Upper lobe of left lung (tissue), 6 donors: Measurements from ENCODE around the gene GUCY2F. TPM values are rescaled to one million over a fixed set of nuclear protein-coding genes. Genes with fewer than 3 reads are reported as not detected.

Experiments used
- ATAC-seq, 2 donors: fragments of 200-7000 bp; cut with Tn5 transposase; one replicate each; pipeline ENCODE4 v1.9.1; 2022; ENCODE audit warnings: mild to moderate bottlenecking in 2 of 2, moderate library complexity in 2 of 2; ENCODE audit not compliant: low FRiP score in 2 of 2
- DNase-seq, 2 donors: peaks; one replicate each; pipeline ENCODE4 v3.0.0-alpha.2; 2019 to 2020
- H3K27ac ChIP-seq, 4 donors: fragments of 200-600 bp; sonication (generic); one replicate each; pipeline ENCODE4 v1.5.1; 2016 to 2019
- H3K27me3 ChIP-seq, 4 donors: fragments of 200-600 bp; sonication (generic); one replicate each; pipeline ENCODE4 v1.5.1; 2017 to 2019
- H3K36me3 ChIP-seq, 4 donors: fragments of 200-600 bp; sonication (generic); one replicate each; pipeline ENCODE4 v1.5.1; 2016 to 2019
- H3K4me1 ChIP-seq, 4 donors: fragments of 200-600 bp; sonication (generic); one replicate each; pipeline ENCODE4 v1.5.1; 2018 to 2019
- H3K4me3 ChIP-seq, 4 donors: fragments of 200-600 bp; sonication (generic); one replicate each; pipeline ENCODE4 v1.5.1; 2017 to 2019; ENCODE audit warnings: mild to moderate bottlenecking in 2 of 4, moderate library complexity in 1 of 4
- H3K9me3 ChIP-seq, 4 donors: fragments of 200-600 bp; sonication (generic); one replicate each; pipeline ENCODE4 v1.5.1; 2018 to 2019
- EP300 ChIP-seq, 4 donors: sonication (generic); formaldehyde crosslinking; IDR thresholded peaks; one replicate each; pipeline ENCODE4 v1.5.1; 2017; ENCODE audit warnings: antibody characterized with exemption in 4 of 4, control low read depth in 2 of 4
- POLR2A ChIP-seq, 4 donors: fragments of 450-650 bp; IDR thresholded peaks; one replicate each; pipeline ENCODE4 v1.5.1; 2016 to 2017; ENCODE audit warnings: antibody characterized with exemption in 4 of 4, mild to moderate bottlenecking in 2 of 4
- POLR2AphosphoS5 ChIP-seq, 2 donors: sonication (generic); formaldehyde crosslinking; IDR thresholded peaks; one replicate each; pipeline ENCODE4 v1.5.1; 2017; ENCODE audit warnings: antibody characterized with exemption in 2 of 2
- WGBS, 2 donors: methylation state at CpG; one replicate each; pipeline ENCODE4 v1.1.5; 2017 to 2018; 5-methylcytosine and 5-hydroxymethylcytosine counted together
- total RNA-seq, 6 donors: library from RNA; depleted of rRNA in 4 of 6; stranded (reverse); fragments of >200 nt in 4 of 6; gene quantifications; one replicate each; pipeline versions ENCODE4 v1.1.0 to v1.2.1, GENCODE V29; 2016 to 2021
- TF ChIP-seq, protein P1 (sequence below), 6 experiments: fragments of 450-650 bp in 4 of 6; fragments of 200-600 bp in 2 of 6; sonication (generic) in 2 of 6; IDR thresholded peaks; one replicate each; pipeline ENCODE4 v1.5.1; 2016 to 2019; ENCODE audit warnings: antibody characterized with exemption in 6 of 6
- donor health status: DM: no; HTN: no; CAD: no; lungs with moderate emphysema.
- donor health status: DM: no; HTN: yes; CAD: no; lungs with severe emphysema.

Gene GUCY2F
- total RNA-seq, 6 donors from 2014 or later = 0.10 TPM; not detected in 5

DNA sequence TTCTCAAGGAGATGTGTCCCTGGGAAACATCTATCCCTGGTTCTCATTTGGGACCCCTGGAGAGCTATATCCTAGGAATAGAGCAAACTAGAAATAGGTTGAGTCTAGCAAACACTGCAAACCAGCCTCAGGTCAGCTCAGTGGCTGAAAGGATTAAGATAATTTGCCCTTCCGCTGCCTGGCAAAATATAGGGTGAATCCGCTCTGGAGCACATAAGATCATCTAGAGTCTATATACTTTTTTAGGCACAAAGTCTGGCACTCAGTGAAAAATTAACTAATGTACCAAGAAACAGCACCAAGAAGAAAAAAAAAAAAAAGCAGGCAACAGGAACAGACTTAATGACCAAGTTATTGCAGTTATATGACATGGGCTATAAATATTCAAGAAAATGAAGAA lies 7.3 kb upstream of the GUCY2F start:
- 84 to 92% methylated on average over 2 of the region's 2 CpGs for WGBS, 2 donors
- ATAC-seq (no peak), DNase-seq (no peak)
- Histone ChIP-seq H3K27ac (no peak overlapping the region), H3K4me1 (no peaks in the 10 kb centered on the region), H3K36me3 (no peaks in the 10 kb centered on the region), H3K9me3 (no peaks in the 10 kb centered on the region), H3K27me3 (no peaks in the 10 kb centered on the region), H3K4me3 (no peak overlapping the region)
- TF ChIP-seq, protein P1, sequence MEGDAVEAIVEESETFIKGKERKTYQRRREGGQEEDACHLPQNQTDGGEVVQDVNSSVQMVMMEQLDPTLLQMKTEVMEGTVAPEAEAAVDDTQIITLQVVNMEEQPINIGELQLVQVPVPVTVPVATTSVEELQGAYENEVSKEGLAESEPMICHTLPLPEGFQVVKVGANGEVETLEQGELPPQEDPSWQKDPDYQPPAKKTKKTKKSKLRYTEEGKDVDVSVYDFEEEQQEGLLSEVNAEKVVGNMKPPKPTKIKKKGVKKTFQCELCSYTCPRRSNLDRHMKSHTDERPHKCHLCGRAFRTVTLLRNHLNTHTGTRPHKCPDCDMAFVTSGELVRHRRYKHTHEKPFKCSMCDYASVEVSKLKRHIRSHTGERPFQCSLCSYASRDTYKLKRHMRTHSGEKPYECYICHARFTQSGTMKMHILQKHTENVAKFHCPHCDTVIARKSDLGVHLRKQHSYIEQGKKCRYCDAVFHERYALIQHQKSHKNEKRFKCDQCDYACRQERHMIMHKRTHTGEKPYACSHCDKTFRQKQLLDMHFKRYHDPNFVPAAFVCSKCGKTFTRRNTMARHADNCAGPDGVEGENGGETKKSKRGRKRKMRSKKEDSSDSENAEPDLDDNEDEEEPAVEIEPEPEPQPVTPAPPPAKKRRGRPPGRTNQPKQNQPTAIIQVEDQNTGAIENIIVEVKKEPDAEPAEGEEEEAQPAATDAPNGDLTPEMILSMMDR (IDR thresholded peaks at IDR 0.05) = no peak
- TF ChIP-seq EP300 (IDR thresholded peaks at IDR 0.05) (no peak), POLR2AphosphoS5 (IDR thresholded peaks at IDR 0.05) (no peak), POLR2A (IDR thresholded peaks at IDR 0.05) (no peak)

DNA sequence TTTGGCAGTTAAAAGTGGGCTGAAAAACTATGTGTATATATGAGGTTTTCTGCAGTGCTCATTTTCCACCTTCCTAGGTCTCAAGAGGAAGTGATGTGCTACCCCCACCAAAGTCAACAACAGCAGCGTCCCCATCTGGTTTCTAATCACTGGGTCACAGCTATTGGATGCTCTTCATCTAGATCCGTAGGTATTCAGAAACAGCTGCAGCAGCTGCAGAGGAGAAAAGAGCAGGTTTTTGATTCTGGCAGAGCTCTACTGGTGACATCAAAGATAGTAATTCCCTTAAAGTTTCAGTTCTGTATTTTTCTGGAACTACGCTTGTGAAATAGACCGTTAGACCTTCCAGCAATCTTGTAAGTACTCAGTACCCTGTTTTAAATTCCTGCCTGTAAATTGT lies 5.8 kb upstream of the GUCY2F start:
- Histone ChIP-seq H3K27me3 (no peaks in the 10 kb centered on the region), H3K4me1 (no peaks in the 10 kb centered on the region), H3K9me3 (no peaks in the 10 kb centered on the region), H3K27ac (no peak overlapping the region), H3K36me3 (no peaks in the 10 kb centered on the region), H3K4me3 (no peak overlapping the region)
- ATAC-seq = no peak
- 43 to 49% methylated on average over 3 to 4 of the region's 4 CpGs for WGBS, 2 donors
- DNase-seq = no peak
- TF ChIP-seq EP300 (IDR thresholded peaks at IDR 0.05) (no peak), POLR2A (IDR thresholded peaks at IDR 0.05) (no peak), POLR2AphosphoS5 (IDR thresholded peaks at IDR 0.05) (no peak)
- TF ChIP-seq, protein P1 (IDR thresholded peaks at IDR 0.05) = no peak

DNA sequence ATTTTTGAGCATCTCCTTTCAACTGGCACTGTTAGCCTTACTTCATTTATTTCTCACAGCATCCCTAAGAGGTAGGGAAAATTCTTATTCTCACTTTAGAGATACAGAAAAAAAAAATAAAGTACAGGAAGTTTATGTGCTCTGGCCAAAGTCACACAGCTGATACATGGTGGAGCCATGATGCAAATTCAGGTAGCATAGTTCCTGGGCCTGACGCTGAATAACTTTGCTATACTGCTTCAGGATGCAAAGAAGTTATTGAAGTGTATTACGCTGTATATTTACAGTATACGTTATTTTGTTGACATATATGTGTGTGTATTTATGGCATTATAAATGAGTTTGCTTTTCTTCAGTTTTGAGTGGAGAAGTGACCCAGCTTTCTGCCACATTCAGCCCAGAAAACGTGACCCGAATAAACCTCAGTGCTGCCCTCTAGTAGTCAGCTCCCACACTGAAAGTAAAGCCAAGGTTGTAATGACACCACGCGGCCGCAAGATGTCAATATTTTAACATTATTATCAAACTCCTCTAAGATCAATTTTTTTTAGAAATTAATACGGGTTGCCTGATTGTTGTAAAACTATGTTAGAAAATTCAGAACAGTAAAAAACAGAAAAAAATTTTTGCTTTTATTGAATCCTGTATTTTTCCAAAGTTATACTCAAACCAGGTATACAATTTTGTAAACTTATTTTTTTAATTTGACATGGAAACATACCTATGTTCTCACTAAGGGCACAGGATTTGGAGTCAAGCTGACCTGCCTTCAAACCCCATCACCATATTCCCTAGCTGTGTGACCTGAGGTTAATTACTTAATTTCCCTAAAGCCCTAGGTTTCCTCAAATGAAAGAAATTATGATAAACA lies 3.8 kb upstream of the GUCY2F start:
- no peaks in the 10 kb centered on the region for H3K9me3 ChIP-seq
- no peak overlapping the region for H3K4me3 ChIP-seq
- no peak overlapping the region for H3K27ac ChIP-seq
- TF ChIP-seq POLR2A (IDR thresholded peaks at IDR 0.05) (no peak), EP300 (IDR thresholded peaks at IDR 0.05) (no peak), POLR2AphosphoS5 (IDR thresholded peaks at IDR 0.05) (no peak)
- TF ChIP-seq, protein P1 (IDR thresholded peaks at IDR 0.05) = peak; percentile 81 to 98 (median 87)
- peak in 1 of 2 donors; percentile 68 for DNase-seq
- no peaks in the 10 kb centered on the region for H3K36me3 ChIP-seq
- H3K27me3 ChIP-seq = no peaks in the 10 kb centered on the region
- no peaks in the 10 kb centered on the region for H3K4me1 ChIP-seq
- ATAC-seq = peak; percentile 75 to 80
- WGBS, 2 donors = 11 to 14% methylated on average over 9 of the region's 9 CpGs

DNA sequence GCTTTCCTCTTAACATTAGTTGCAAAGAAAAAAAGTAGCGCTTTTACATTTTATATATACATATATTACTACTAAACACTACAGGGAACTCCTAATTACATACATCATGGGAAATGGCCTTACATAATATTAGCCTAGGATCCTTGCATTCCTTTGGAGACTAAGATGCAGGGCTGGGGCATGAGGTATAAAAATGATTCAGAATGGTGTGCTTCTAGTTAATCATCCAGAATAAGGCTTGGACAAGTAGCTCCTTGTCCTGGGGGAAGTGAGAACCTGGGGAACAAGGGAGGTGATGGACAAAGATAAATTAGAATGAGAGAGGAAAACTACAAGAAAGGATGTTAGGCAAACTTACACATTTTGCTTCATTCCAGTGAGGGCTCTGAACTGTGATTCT lies 3.0 kb upstream of the GUCY2F start:
- Histone ChIP-seq H3K9me3 (no peaks in the 10 kb centered on the region), H3K36me3 (no peaks in the 10 kb centered on the region), H3K27ac (no peak overlapping the region), H3K4me3 (no peak overlapping the region), H3K4me1 (no peaks in the 10 kb centered on the region), H3K27me3 (no peaks in the 10 kb centered on the region)
- TF ChIP-seq POLR2A (IDR thresholded peaks at IDR 0.05) (no peak), EP300 (IDR thresholded peaks at IDR 0.05) (no peak), POLR2AphosphoS5 (IDR thresholded peaks at IDR 0.05) (no peak)
- TF ChIP-seq, protein P1 (IDR thresholded peaks at IDR 0.05) = no peak
- 90 to 100% methylated on average over 1 of the region's 1 CpG for WGBS, 2 donors
- ATAC-seq = no peak
- no peak for DNase-seq
